HG02885 (cell line): ENCODE measurements around the gene ARHGAP5.
A peak's percentile ranks its signal among the peaks of the same experiment; 100 is the strongest.

Experiments used
- ATAC-seq: cut with Tn5 transposase; IDR thresholded peaks from one replicate; pipeline ENCODE4 v1.9.1; 2021; ENCODE audit warnings: mild to moderate bottlenecking; ENCODE audit not compliant: unreplicated experiment, poor library complexity

Gene ARHGAP5

DNA sequence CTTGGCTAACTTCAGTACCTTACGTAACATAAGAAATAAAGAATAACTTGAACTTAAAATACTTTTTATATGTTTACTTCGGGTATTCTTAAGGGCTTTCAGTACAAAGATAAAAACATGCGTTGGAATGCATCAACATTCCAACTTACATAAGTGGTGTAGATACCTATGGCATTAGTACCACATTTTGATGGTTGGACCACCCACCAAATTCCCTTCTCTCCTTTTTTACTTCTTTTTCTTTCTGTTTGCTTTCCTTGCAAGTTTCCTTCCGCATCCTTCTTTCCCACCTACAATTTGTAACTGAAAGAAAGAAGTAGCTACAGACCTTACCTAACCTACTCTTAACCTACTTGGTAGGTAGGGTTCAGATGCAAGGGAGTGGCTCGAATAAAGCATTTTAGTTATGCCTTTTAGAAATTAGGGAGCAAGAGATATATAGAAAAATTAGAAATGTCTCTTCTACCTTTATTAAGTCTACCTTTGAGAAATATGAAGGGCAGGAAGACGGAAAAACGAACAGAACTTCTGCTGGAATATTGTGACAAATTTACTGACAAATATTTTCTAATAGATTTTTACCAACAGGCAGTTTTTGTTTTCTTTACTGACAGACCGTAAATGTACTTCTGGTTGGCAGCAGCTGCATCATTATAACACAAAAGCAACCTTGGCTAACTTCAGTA is 2.1 kb upstream of the ARHGAP5 start:
- no peak for ATAC-seq

DNA sequence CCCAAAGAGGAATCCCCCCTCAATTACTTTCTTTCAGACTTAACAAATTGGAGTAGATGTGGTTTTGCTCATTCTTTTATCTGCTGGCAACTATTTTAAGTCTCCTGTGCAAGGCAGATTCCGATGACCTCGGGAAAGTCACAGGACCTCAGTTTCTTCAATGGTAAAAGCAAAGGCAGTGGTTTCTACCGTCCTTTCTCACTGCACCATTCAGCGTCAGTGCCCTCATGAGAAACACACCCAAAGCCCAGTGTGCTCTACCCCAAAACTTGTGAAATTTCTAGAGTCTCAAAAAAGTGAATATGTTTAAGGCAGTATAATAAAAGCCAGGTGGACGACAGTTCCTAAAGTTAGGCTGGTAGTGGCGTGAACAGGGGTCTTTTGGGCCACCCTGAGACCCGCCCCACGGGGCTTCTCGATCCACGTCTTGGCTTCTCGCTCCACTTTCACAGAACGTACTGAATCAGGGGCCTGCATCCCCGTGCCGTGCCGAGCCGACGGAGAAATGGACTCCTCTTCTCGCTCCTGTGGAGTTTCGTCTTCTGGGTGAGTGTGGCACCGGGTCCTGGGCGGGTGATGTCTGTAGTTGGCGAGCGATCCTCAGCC is 1.3 kb upstream of the ARHGAP5 start:
- peak; percentile 23 for ATAC-seq

DNA sequence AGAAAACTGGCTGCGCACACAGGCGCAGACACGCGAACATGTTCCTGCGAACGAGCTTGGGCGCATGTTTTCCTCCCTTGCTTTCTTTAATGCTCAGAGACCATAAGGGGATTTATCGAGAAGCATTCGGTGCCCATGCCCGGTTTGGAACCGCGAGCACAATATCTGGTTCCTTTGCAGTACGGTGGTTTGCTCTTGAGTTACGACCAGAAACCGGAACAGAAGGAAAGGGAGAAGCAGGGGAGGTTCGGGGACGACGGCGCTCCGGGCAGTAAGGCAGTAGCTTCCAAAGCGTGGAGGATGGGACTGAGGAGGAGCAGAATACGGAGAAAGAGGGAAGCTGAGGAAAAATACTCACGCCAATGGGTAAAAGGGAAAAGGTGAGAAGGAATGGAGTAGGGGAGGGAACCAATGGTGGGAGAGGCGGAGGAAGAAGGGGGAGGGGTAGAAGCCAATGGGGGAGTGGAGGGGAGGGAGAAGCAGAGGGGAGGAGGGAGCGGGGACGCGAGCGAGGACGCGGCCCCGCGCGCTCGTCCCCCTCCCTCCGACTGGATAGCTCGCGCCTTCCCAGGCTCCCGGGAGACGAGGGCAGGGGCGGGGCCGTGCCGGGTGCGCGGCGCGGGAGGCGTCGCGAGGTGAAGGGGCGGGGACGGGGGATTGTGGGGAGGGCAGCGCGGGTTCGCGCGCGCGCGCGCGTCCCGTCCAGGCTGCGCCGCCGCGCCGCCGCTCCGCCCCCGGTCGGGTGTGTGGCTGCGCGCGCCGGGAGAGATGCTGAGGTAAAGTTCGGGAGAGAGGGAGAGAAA is 625 bp upstream of the ARHGAP5 start:
- ATAC-seq, result peak; percentile 67

- peak; percentile 13 for ATAC-seq
These were observed 1.1 kb downstream of the ARHGAP5 start for GRCh38 chr14:32078023-32078857.

DNA sequence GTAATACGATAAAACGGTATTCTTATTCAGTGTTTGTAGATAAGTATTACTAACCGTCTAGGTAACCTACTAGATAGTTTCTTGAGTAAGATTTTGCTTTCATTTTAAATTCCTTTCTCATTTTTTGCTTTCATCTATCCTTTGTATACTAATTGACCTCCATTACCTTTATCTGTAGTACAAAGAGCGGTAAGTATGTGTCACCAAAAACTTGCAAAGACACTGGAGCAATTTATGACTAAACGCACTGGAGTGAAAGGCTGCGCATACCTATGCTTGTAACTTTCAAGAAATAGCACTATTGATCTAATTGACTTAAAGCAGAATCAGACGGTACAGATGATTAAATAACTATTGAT is 1.7 kb downstream of the ARHGAP5 start:
- no peak for ATAC-seq

DNA sequence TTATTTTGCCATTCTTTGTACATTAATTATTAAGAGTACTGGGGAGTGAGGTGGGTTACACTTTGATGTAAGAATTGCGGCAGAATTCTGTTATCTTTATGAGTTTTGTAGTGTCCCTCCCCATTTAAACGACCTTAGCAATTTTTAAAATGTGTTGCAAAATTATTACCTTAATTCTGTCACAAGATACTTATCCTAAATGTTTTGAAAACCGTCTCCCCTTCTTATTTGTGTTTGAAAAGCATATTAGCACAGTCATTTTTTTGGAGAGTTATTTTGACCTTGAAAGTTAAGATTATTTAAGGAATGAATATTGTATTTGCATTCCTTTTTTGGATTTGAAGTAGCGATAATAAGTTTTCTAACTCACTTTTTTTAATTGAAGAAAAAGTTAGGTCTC is 2.2 kb downstream of the ARHGAP5 start:
- no peak for ATAC-seq

DNA sequence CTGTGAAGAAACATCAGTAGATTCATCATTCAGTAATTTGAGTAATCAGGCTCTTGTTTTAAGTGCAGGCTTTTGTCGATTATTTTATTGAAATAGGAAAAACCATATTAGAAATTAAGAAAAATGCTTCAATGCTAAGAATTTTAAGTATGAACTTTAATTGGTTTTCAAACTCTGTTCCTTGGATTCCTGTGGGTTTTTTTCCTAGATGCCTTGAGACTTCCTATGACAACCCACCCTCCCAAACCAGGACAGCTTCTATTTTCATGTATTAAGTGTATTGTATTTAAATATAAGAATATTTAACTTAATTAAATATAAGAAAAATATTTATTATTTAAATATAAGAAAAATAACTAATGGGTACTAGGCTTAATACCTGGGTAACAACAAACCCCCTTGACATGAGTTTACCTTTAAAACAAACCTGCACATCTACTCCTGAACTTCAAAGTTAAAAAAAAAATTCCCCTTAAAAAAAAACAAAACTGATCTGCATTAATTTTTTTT is 3.0 kb downstream of the ARHGAP5 start:
- ATAC-seq, result no peak

GRCh38 chr14:32081901-32082300 is 4.8 kb downstream of the ARHGAP5 start:
- ATAC-seq, result no peak

DNA sequence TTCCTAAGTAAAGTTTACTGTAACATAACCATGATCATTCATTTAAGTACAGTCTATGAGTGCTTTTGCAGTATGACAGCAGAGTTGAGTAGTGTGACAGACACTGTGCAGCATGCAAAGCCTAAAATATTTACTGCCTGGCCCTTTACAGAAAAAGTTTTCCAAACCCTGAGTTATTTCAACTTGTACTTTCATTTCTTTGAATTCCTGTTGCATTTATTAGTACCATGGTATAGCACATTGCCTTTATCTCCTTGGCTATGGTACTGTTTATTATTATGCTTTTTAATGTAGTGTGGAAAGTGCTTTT is 6.2 kb downstream of the ARHGAP5 start:
- ATAC-seq, result no peak

GRCh38 chr14:32083789-32084188 is 6.7 kb downstream of the ARHGAP5 start:
- no peak for ATAC-seq

- ATAC-seq, result no peak
These were observed 8.2 kb downstream of the ARHGAP5 start for GRCh38 chr14:32085182-32085844.

DNA sequence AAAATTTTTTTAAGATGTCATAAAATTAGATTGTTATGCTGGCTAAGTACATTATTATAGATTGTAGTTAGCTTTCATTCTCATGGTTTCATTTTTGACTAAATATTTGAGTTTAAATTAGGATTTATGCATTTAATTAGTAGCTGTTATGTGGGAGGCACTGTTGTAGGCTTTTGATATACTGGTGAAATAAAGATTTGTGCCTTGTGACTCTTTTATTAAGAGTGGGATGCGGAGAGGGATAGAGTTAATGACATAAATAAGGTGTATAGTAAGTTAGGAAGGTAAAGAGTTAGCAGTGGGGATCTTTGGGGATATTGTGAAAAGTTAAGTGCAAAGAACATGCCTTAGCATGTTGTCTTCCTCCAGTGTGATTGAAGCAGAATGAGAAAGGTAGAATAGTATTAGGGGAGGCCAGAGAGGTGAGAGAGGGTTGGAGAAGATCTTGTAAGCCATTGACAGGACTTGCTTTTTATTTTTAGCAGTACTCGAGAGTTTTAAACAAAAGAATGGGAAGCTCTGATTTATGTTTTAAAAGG is 8.8 kb downstream of the ARHGAP5 start:
- no peak for ATAC-seq

GRCh38 chr14:32087173-32087861 is 10.2 kb downstream of the ARHGAP5 start:
- ATAC-seq, result no peak

- ATAC-seq, result no peak
These were observed 10.8 kb downstream of the ARHGAP5 start for GRCh38 chr14:32087907-32088306.

GRCh38 chr14:32090686-32091085 is 13.6 kb downstream of the ARHGAP5 start:
- ATAC-seq, result no peak

GRCh38 chr14:32099473-32099872 is 22.4 kb downstream of the ARHGAP5 start:
- no peak for ATAC-seq

GRCh38 chr14:32100175-32100574 is 23.1 kb downstream of the ARHGAP5 start:
- no peak for ATAC-seq

DNA sequence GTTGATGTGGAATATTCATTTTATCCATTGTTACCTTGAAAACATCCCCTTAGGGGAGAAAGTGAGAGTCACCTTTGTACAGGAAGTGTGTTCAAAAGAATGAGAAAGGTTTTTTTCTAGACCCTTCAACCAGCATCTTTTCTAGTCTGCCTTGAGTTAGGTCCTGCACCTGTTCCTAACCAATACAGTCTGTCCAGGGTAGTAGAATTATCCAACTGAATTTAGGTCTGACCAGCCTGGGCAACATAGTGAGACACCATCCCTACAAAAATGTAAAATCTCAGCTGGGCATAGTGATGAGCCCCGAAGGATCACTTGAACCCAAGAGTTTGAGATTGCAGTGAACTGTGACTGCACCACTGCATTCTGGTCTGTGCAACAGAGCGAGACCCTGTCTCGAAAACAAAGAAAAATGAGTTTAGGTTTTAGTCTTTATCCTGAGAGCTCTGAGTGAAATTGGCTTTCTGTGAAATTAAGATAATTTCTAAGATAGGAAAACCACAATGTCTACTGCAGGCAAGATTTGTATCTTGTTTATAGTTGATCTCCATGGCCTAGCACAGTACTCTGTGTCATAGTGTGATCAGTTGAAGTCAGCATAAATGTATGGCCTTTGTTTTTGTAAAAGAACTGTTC is 25.2 kb downstream of the ARHGAP5 start:
- ATAC-seq, result peak; percentile 86

DNA sequence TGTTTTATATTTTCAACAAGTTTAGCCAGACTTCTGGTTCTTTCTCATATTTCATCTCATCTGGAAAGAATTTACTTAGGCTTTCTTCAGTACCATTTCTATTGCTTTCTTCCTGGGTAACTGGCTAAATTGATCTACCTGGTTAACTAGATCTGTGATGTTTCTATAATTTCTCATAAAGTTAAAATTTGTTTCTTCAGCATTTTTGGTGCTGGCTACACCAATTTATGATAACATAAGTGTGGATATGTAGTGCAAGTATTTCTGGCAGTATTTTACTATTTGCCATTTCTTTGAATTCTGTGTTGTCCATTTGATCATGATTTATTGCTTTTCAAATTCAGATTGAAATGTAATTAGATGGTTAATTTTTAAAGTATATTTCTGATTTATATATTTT is 25.9 kb downstream of the ARHGAP5 start:
- ATAC-seq, result no peak
